Raji (cell line): ENCODE measurements around the gene PRR9.

Source experiments
- POLR2A ChIP-seq: IDR thresholded peaks from 2 replicates; pipeline ENCODE4 v1.6.1; 2011; ENCODE audit warnings: low read depth, low read length, control low read depth; ENCODE audit not compliant: insufficient read depth

The PRR9 gene

DNA sequence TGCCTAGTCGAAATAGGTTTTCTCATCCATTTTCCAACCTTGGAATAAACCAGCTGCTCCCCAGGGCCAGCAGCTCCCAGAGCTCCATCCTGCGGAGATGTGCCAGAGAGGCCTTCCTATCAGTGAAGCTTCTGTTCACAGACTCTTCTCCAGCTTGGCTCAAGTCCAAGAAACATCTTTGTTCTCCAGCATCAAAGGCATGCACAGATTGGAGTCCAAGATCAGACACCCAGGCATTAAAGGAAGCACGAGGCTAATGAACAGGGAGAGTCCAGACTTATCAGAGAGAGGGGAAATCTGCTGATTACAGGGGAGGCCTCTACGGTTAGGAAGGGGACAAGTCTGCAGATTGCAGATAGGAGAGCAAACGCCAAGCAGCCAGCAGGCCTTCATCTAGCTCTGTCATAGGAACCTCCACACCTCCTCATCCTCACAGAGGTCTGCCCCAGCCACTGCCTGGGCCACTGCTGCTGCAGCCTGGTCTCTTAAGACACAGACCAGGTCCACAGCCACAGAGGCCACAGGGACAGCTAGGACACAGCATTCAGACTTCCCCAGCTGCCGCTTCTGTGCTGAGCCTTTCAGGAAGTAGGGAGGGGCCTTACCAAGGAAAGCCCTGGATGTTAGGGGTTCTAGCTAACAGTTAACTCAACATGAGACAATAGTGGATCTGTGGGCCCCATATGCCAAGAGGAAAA is 3.4 kb downstream of the PRR9 start:
- TF ChIP-seq POLR2A: no peak

DNA sequence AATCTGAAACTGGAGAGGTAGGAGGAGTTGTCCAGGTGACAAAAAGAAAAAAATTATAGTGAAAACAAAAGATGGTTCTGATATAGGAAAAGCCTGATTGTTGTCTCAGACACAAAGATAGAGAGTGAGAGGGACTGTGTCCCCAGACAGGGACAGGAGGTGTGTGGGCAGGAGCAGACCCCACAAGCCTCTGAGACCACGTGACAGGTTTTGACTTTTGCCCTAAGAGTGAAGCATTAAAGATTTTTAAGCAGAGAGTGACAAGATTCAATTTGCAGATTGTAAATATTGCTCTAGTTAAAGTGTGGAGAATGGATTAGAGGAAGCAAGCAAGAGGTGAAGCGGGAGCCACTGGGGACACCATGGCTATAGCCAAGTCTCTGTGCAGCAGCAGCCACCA is 10.4 kb downstream of the PRR9 start:
- no peak for TF ChIP-seq POLR2A

DNA sequence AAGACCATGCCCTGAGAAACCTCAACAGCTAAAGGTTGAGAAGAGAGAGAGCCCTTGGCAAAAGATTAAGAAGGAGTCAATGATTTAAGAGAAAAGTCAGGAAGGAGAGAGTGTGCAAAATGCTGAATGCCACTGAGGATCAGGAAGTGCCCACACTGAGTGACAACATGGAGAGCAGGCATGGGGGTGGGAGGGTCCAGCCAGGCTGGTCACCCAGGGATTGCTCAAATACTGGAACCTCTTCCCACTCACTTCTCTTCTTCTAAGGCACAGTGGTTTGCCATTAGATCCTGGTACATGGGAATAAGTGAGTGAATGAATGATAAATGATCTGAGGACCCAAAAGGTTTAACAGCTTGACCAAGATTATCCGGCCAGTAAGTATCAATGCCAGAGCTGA is 11.1 kb downstream of the PRR9 start:
- TF ChIP-seq POLR2A: no peak

DNA sequence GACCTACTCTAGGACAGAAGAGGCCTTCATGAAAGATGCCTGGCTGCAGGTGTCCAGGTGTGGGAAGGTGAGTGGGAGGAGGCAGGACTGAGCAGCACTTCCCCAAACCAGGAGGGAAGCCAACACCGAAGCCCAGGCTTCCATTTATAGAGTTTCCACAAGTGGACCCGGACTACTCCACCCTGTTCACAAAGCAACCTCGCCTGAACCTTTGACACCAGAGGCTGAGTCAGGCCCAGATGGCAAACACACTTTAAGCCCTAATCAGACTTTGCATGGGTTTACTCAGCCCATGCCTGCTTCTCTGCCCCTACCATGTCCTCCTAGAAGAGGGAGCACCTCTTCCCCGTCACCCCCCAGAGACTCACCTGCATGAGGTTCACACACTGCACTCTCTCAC is 14.0 kb downstream of the PRR9 start:
- TF ChIP-seq POLR2A: no peak

DNA sequence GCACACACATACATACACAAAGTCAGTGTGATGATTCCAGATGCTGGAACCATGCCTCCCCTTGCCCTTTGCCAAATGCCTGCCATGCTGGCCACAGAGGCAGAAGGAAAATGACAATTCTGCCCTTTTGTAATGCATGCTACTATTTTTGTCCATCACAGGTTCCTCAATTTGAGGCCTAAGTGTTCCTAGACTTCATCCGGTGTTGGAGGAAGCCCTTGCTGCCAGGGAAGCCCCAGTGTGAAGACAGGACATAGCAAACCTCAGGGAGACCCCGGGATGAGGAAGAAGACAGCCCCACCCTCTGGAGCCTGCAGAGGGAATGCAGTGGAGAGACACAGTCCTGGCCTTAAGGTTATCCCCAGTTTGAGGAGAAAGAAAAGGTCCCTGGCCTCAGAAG is 14.4 kb downstream of the PRR9 start:
- no peak for TF ChIP-seq POLR2A

GRCh38 chr1:153232553-153232952 is 15.2 kb downstream of the PRR9 start:
- no peak for TF ChIP-seq POLR2A

GRCh38 chr1:153233448-153233847 is 16.1 kb downstream of the PRR9 start:
- TF ChIP-seq POLR2A: no peak

GRCh38 chr1:153238527-153238926 is 21.1 kb downstream of the PRR9 start:
- no peak for TF ChIP-seq POLR2A

- no peak for TF ChIP-seq POLR2A
Measured at GRCh38 chr1:153242160-153242559, 24.8 kb downstream of the PRR9 start.

DNA sequence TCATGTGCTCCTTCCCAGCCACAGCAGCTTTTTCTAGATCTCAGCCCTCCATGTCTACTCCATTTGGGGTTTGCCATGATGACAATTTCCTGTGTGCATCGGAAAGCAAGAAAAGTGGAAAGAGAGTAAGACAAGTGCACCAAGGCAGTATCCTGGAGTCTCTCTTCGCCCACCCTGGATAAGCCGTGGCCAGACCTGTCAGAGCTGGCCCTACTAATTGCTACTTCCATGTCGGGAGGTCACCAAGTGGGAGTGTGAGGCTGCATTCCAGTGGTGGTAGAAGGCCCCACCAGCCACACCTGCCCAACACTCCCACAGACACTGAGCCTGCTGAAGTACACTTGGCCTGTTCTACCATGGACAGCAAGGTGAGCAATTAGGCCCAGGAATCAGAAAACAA is 28.1 kb downstream of the PRR9 start:
- TF ChIP-seq POLR2A: no peak

- TF ChIP-seq POLR2A: no peak
Measured at GRCh38 chr1:153246018-153246417, 28.6 kb downstream of the PRR9 start.

DNA sequence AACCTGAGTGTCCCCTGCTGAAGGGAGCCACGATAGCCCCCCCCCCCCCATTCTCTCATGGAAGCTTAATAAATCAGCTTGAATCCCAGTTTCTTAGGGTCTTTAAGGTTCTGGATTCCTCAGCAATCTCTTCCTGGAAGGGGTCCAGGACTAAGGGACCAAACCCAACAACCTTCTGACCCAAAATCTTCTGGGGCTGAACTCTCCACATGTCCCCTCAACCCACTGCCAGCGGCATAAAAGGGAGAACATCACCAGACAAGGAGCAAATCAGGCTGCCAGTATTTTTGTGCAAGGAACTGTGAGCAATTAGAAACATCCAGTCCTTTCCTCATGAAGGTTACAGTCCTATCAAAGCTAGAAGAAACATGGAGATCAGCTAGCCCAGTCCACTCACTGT is 29.4 kb downstream of the PRR9 start:
- no peak for TF ChIP-seq POLR2A

GRCh38 chr1:153248176-153248879 is 30.9 kb downstream of the PRR9 start:
- no peak for TF ChIP-seq POLR2A

GRCh38 chr1:153250166-153250565 is 32.8 kb downstream of the PRR9 start:
- TF ChIP-seq POLR2A: no peak

GRCh38 chr1:153251087-153251486 is 33.7 kb downstream of the PRR9 start:
- TF ChIP-seq POLR2A: no peak

DNA sequence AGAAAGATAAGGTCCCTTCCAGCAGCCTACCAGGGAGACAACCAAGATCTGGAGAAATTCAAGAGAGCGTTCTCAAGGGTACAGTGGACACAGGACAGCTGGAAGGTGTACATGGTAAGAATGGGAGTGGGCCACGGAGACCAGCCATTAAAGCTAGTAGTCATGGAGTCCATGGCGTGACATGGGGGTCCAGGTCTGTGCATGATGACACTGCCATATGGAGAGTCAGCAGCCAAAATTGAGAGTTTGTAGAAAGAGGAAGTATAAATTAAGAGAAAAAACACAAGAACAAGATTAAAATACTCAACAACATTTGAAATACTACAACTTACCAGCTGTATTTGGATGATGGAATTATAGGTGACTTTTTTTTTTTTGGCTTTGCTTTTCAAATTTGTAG is 34.2 kb downstream of the PRR9 start:
- no peak for TF ChIP-seq POLR2A

GRCh38 chr1:153251988-153252387 is 34.6 kb downstream of the PRR9 start:
- no peak for TF ChIP-seq POLR2A
